GM04503 (cell line): ENCODE data around the gene OR2T5.
"Not testable (repeated sequence)": the region's sequence is repeated elsewhere in the genome, so short reads cannot be mapped to it uniquely, and the experiment has no call there.

ENCODE experiments used
- DNase-seq: peaks from one replicate; pipeline ENCODE4 v3.0.0-alpha.2; 2012; ENCODE audit warnings: low read depth

The OR2T5 gene

GRCh38 chr1:248507773-248508172, 19.4 kb downstream of the OR2T5 start, which contains the start of gene OR2G6:
Gene OR2G6 (plus strand): TSS chr1:248508073. CDS start chr1:248521647, 13,574 bp downstream.
- DNase-seq = not testable (repeated sequence)

- not testable (repeated sequence) for DNase-seq
Observed at GRCh38 chr1:248510217-248510616, 21.8 kb downstream of the OR2T5 start.

- DNase-seq = no peak
Observed at GRCh38 chr1:248521856-248522255, 33.5 kb downstream of the OR2T5 start.

- DNase-seq = not testable (repeated sequence)
Observed at GRCh38 chr1:248537449-248537848, 49.1 kb downstream of the OR2T5 start.
